HFFc6 (cell line): ENCODE results near the gene EIF4E3. TPM values are rescaled to one million over a fixed set of nuclear protein-coding genes. Genes with fewer than 3 reads are reported as not detected.

Experiments used
- DNase-seq: peaks from one replicate; pipeline ENCODE4 v3.0.0-alpha.2; 2018
- H3K27ac Mint-ChIP-seq: 2 replicates; pipeline ENCODE4 v1.8.0; 2020; ENCODE audit warnings: mild to moderate bottlenecking, mixed read lengths
- H3K27me3 Mint-ChIP-seq: 2 replicates; pipeline ENCODE4 v1.8.0; 2021; ENCODE audit warnings: mild to moderate bottlenecking, moderate library complexity, mixed read lengths; ENCODE audit not compliant: insufficient read depth
- H3K36me3 Mint-ChIP-seq: 2 replicates; pipeline ENCODE4 v1.8.0; 2021; ENCODE audit warnings: low read depth, mixed read lengths
- H3K4me1 Mint-ChIP-seq: 2 replicates; pipeline ENCODE4 v1.8.0; 2020; ENCODE audit warnings: low read depth, mixed read lengths
- H3K4me3 Mint-ChIP-seq: 2 replicates; pipeline ENCODE4 v1.8.0; 2020; ENCODE audit warnings: mild to moderate bottlenecking, moderate library complexity, mixed read lengths
- H3K9me3 Mint-ChIP-seq: 2 replicates; pipeline ENCODE4 v1.8.0; 2020; ENCODE audit warnings: mild to moderate bottlenecking, mixed read lengths
- CTCF ChIP-seq: fragments of 200-600 bp; sonication (generic); IDR thresholded peaks from 2 replicates; pipeline ENCODE4 v1.5.0; 2021; ENCODE audit warnings: antibody characterized with exemption, mild to moderate bottlenecking
- total RNA-seq, 6 experiments: library from RNA; stranded (reverse); fragmentation: NEBNext Ultra II Directional; extraction: Animal tissue kit (Norgen Biotek cat#: 25700); gene quantifications; 2 replicates in 1 of 6; 3 replicates in 5 of 6; pipeline ENCODE4 v1.2.3, GENCODE V29; 2021

EIF4E3 gene
- total RNA-seq, 6 experiments from 2014 or later, result 0.65 to 1.1 (median 0.94) TPM

DNA sequence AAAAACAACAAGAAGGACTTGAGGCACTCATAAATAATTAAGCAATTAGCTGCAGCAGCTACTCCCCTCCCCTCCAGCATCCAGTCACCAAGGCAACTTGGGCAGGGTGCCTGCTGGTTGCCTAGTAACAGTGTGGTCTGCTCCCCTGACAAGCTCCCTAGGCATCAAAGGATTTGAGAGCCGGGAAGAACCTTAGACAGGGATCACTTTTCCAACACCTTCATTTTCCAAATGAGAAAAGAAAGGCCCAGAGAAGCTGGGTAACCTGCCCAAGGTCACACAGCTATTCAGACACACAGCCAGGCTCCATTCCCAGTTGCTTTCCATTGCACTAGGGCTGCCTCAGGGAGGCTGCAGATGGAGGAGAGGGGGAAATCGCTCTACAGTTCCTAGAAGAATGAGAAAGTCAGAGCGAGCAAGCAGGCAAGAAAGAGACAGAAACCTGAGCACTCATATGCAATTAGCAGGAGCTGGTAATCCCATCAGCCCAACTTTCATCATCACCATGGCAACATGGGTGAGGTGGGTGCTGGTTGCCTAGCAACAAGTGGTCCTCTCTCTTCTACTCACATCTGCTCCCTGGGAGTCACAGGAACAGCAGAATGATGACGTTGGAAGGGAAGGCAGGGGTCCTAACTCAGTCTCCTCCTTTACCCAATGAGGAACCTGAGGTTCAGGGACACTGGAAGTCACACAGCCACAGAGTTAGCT is 3.6 kb upstream of the EIF4E3 start:
- Mint-ChIP-seq H3K4me3 (no peak overlapping the region), H3K27me3 (peaks cover 22% of the 10 kb centered on the region), H3K36me3 (no peaks in the 10 kb centered on the region), H3K27ac (no peak overlapping the region), H3K9me3 (no peaks in the 10 kb centered on the region), H3K4me1 (peaks cover 17% of the 10 kb centered on the region)
- TF ChIP-seq CTCF, result no peak
- no peak for DNase-seq

GRCh38 chr3:71726146-71726545 is 944 bp upstream of the EIF4E3 start:
- no peaks in the 10 kb centered on the region for H3K36me3 Mint-ChIP-seq
- H3K4me1 Mint-ChIP-seq, result peaks cover 17% of the 10 kb centered on the region
- peak overlapping the region; percentile 62; the same call in 1 of the 2 replicates for H3K4me3 Mint-ChIP-seq
- no peaks in the 10 kb centered on the region for H3K9me3 Mint-ChIP-seq
- DNase-seq, result no peak
- no peak for TF ChIP-seq CTCF
- peaks cover 32% of the 10 kb centered on the region for H3K27me3 Mint-ChIP-seq
- no peak overlapping the region for H3K27ac Mint-ChIP-seq

- Mint-ChIP-seq H3K27ac (no peak overlapping the region), H3K27me3 (peaks cover 37% of the 10 kb centered on the region), H3K4me1 (peaks cover 12% of the 10 kb centered on the region), H3K9me3 (no peaks in the 10 kb centered on the region), H3K36me3 (no peaks in the 10 kb centered on the region), H3K4me3 (peak overlapping the region; percentile 58)
- DNase-seq, result no peak
- TF ChIP-seq CTCF, result no peak
Observed at GRCh38 chr3:71724584-71725270, 475 bp downstream of the EIF4E3 start.

DNA sequence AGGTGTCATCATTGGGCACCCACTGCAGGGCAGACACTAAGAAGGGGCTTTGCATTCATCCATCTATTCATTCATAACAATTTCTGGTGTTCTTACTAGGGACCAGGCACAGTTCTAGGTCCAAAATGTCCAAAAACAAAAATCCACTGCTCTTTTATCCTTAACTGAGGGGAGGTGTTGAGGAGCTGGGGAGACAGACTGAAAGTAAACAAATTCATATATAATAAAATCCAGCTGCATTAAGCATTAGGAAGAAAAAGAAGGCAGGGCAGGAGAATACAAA is 1.1 kb downstream of the EIF4E3 start:
- TF ChIP-seq CTCF, result no peak
- Mint-ChIP-seq H3K9me3 (no peaks in the 10 kb centered on the region), H3K4me1 (peaks cover 7% of the 10 kb centered on the region; the same call in 1 of the 2 replicates), H3K27ac (no peak overlapping the region), H3K36me3 (no peaks in the 10 kb centered on the region), H3K4me3 (peak overlapping the region; percentile 58), H3K27me3 (peaks cover 39% of the 10 kb centered on the region)
- no peak for DNase-seq

DNA sequence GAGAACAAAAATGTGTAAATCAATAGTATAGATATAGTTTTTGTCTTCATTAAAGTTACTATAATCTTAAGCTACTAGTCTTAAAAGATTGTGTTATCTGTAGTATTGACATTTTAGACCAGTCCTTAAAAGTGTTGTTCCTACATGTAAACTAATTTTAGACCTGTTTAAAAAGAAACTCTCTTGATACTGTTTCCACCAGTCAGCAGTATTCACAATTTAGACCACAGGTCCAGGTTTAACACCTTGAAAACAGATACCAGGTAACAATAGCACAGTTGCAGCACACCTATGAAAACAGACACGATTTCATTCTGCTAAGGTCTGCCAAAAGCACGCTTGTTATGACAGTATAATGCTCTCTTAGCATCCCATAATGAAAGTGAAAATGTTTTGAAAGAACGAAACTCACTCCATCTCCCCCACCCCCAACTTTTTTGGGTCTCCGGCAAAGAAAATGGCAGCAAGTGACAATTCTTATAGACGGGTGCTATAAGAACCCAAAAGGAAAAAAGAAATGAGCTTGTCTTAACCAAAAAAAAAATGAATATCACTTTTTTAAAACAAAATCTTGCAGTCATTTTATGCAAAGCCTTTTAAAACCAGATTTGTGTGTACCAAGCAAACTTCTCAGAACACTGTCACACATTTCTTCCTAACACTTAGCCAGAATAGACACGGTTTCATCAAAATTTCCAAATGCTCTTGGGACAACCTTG is 1.6 kb downstream of the EIF4E3 start:
- H3K27me3 Mint-ChIP-seq, result peaks cover 41% of the 10 kb centered on the region

More for the DNA sequence above, 1.6 kb downstream of the EIF4E3 start:
- Mint-ChIP-seq H3K4me3 (peak overlapping the region; percentile 58; the same call in 1 of the 2 replicates), H3K4me1 (peaks cover 7% of the 10 kb centered on the region; the same call in 1 of the 2 replicates), H3K9me3 (no peaks in the 10 kb centered on the region), H3K27ac (no peak overlapping the region), H3K36me3 (no peaks in the 10 kb centered on the region)
- TF ChIP-seq CTCF, result no peak
- DNase-seq, result no peak
